Measurements from ENCODE around the gene NCOA7. TPM values are rescaled to one million over a fixed set of nuclear protein-coding genes. Genes with fewer than 3 reads are reported as not detected.
"Not testable (repeated sequence)": the region's sequence is repeated elsewhere in the genome, so short reads cannot be mapped to it uniquely, and the experiment has no call there.

The NCOA7 gene
- total RNA-seq, 1 experiment from 2014 or later = 39.6 TPM

DNA sequence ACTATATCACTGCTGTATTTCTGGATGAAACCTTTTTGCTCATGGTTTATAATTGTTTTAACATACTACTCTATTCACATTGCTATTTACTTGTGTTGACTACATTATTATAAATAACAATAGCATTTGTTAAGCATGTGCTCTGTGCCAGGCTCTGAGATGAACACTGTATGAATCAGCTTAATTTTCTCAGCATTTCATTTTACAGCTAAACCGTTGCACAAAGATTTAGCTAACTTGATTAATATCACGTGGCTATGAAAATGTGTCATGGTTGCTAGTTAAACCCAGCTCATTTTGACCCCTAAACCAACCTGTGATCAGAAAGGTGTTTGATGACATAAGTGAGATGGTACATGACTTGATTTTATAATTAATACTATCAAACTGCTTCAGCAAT, 77.5 kb downstream of the NCOA7 start:
- DNase-seq (ENCODE audit: low read depth) = peak; percentile 18

DNA sequence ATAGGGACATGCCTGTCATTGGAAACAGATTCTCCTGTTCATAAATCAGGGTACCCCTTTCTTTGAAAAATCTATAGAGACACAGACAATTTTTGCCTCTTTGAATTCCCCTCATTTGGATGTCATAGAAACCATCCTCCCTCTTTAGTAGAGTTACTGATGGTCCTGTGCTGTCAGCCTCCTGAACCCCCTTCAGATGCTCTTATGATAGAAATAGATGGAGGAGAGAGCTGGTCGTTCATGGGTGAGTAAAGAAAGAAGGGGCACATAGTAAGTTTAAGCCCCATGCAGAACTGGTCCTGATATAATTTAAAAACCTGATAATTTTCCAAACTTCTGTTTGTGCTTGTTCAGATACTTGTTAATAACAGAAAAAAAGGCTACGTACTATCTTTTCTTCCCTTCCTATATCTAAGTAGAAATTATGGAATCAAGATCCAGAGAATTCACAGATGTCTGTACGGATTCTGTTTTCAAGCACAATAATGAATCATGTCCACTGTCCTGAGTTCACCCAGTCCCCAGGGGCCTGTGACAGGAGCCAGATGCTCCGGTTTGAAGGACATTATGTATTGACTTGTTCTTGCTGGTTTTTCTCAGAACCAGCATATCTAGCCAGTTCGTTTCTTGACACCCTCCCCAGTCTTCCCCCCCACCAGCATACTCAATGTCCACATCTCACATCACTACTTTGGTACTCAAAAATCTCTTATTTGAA, 78.1 kb downstream of the NCOA7 start:
- DNase-seq (ENCODE audit: low read depth) = no peak

DNA sequence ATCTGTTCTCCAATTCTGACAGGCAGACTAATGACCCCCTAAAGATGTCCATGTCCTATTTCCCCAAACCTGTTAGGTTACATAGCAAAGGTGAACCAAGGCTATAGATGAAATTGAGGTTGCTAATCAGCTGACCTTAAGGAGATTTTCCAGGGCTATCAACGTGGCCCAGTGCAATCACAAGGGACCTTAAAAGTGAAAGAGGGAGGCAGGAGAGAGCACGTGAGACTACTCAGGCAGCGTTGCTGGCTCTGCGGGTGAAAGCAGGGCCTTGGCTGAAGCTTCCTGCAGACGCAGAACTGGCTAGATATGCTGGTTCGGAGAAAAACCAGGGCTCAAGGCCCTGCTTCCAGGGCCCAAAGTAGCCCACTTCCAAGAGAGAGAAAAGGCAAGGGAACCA, 78.7 kb downstream of the NCOA7 start:
- DNase-seq (ENCODE audit: low read depth) = no peak

GRCh38 chr6:125871365-125871764, 80.6 kb downstream of the NCOA7 start:
- DNase-seq (ENCODE audit: low read depth) = peak; percentile 61

DNA sequence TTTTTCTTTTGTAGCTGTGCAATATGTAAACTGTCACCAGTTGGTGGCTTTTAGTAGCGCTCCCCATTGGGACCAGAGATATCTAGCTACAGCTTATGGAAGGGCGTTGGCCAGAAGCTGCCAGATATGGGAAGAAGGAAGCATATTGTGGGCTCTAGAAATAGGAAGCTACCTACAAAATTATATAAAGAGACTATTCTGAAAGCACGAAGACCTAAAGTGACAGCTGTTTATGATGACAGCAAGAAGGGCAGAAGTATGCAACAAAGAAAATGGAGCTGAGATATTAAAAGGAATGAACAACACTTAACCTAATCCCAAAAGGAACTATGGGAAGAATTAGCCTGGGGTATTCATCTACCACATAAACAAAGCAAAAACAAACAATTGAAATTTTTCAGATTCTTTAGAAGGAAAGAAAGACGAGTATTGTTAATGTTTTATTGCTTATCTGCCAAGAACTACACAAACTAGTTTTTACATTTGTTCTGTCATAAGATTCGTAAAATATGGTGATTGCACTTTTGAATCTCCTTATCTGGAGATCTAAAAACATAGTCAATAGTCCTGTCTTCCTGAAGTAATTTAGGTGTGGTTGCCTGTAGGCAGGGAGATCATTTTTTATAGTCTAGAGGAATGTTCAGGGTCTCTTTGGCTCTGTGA, 81.6 kb downstream of the NCOA7 start:
- DNase-seq (ENCODE audit: low read depth) = peak; percentile 87

GRCh38 chr6:125882243-125882642, 91.5 kb downstream of the NCOA7 start:
- DNase-seq (ENCODE audit: low read depth) = no peak

DNA sequence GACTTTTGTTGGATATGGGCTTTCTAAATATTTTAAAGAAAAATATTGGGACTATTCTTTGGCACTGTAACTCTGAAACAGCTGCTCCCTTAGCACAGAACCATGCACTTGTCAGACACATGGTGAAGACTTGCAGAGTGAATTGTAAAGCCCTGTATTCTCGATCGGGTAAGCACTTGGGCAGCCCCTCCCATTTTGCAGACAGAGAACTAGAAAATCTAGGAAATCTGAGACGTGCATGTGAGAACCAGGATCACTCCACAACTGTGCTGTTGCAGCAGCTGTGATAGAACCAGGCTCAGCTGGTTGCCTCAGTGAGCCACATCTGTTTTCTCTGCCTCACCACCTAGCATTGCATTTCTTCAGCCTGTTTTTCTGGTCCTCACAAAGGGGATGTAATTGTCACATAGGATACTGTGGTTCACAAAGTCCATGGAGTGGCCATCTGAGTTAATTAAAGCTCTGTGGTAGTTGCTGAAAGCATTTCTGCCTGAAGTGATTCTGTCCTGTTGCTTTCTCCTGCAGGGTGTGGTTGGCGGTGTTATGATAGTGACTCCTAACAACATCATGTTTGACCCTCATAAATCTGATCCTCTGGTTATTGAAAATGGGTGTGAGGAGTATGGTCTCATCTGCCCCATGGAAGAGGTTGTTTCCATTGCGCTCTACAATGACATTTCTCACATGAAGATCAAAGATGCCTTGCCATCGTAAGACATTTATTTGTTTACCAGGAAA, 94.0 kb downstream of the NCOA7 start:
- no peak for DNase-seq (ENCODE audit: low read depth)

DNA sequence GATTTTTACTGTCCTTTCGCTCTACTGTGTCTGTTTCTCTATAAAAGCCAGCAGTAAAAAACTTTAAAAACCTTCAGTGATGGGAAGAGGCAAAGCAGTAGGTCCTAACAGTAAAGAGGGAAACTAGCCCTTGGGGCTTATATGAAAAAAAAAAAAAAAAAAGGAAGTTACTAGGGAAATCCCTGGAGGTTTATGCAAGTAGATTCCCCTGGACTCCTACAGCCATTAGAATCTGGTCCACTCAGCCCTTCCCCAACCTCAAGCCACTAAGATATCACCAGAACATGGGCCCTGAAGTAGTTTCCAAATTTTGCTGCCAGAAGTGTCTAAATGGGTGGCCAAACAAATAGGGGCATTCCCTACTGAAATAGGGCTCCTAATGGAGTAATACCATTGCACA, 95.3 kb downstream of the NCOA7 start:
- DNase-seq (ENCODE audit: low read depth) = no peak

- no peak for DNase-seq (ENCODE audit: low read depth)
Measured at GRCh38 chr6:125886914-125887313, 96.2 kb downstream of the NCOA7 start.

DNA sequence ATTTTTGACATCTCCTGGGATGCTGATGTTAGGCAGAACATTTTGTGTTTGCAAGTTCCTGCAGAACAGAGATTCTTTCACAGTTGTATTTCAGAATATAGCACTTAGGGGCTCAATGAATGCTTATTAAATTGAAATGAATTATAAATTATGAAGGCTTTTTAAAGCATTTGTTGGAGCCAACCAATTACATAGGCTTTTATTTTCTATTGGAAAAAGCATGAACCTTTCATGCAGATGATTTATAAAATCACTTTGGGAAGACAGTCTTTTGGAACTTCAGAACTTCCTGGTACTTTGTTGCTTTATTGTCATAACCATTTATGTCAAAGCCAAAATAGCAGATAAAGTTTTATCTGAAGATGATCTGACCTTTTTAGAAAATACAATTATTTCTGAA, 96.6 kb downstream of the NCOA7 start:
- DNase-seq (ENCODE audit: low read depth) = no peak

GRCh38 chr6:125888989-125889656, 98.4 kb downstream of the NCOA7 start:
- DNase-seq (ENCODE audit: low read depth) = peak; percentile 56

GRCh38 chr6:125899726-125900182, 109.0 kb downstream of the NCOA7 start:
- no peak for DNase-seq (ENCODE audit: low read depth)

DNA sequence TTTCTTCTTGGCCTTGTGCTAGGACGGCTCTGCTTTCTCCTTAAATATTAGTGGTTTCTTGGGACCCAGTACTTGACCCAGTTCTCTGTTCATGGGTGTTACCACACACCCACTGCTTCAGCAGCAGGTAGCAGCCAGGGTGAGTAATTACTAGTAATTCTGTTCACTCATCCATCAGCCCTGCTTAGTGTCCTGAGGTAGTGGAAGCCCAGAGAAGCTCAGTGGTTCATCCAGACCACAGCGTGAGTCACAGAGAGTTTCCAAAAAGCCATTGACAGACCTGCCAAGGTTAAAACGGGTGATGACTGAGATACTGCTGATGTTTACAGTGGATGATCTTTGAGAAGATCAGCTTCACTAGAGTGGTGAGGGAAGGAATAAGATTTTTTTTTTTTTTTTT, 114.1 kb downstream of the NCOA7 start:
- DNase-seq (ENCODE audit: low read depth) = peak; percentile 99

GRCh38 chr6:125906158-125906998, 115.6 kb downstream of the NCOA7 start:
- peak; percentile 42 for DNase-seq (ENCODE audit: low read depth)

GRCh38 chr6:125910527-125910926, 119.8 kb downstream of the NCOA7 start:
- DNase-seq (ENCODE audit: low read depth) = peak; percentile 67

- DNase-seq (ENCODE audit: low read depth) = not testable (repeated sequence)
Measured at GRCh38 chr6:125911051-125911451, 120.3 kb downstream of the NCOA7 start.

DNA sequence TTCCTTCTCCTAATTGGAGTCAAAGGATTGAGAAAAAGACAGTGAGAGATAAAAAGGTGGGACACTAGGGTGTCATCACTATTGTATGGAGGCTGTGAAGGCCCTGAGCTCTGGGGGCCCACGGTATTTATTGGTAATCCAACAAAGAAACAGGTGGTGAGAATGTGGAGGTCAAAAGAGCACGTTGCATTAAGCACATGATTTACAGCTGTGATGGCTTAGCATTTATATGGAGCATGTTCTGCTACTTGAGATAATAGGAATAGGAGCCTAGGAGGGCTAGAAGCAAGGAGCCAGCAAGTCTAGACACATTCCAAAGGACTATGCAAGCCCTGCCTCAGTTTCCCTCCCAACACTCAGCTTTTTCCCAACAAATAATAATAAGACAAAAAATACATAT, 121.7 kb downstream of the NCOA7 start:
- not testable (repeated sequence) for DNase-seq (ENCODE audit: low read depth)

DNA sequence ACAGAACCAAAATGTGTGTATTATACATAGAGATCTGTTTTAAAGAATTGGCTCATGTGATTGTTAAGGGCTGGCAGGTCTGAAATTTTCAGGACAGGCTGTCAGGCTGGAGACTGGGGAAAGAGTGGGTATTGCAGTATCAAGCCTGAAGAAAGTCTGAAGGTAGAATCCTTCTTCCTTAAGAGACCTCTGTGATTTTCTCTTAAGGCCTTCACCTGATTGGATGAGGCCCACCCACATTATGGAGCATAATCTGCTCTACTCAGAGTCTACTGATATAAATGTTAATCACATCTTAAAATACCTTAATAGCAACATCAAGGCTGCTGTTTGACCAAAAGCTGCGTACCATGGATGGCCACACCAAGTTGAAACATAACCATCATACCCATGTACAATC, 122.4 kb downstream of the NCOA7 start:
- DNase-seq (ENCODE audit: low read depth) = no peak

- DNase-seq (ENCODE audit: low read depth) = peak; percentile 100
Measured at GRCh38 chr6:125913864-125914351, 123.1 kb downstream of the NCOA7 start.

DNA sequence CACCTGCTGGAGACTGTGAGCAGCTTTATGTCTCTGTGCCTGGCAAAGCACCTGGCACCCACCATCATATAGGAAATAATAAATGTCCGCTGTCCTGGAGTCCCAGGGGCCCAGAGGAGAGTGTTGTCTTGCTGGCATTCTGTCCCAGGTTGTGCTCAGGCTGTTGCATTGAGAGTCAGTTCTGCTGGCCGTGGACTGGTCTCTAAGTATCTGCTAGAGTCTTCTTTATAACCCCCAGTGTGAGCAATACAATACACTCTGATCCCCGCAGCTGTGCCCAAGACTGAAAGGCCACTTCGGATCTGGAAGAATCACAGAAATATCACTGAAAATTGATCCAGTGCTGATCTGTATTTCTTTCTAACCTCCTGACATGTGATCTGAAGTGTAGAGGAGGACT, 127.5 kb downstream of the NCOA7 start:
- no peak for DNase-seq (ENCODE audit: low read depth)

All from M059J (cell line).